ENCODE results near the gene PIRT.

DNA sequence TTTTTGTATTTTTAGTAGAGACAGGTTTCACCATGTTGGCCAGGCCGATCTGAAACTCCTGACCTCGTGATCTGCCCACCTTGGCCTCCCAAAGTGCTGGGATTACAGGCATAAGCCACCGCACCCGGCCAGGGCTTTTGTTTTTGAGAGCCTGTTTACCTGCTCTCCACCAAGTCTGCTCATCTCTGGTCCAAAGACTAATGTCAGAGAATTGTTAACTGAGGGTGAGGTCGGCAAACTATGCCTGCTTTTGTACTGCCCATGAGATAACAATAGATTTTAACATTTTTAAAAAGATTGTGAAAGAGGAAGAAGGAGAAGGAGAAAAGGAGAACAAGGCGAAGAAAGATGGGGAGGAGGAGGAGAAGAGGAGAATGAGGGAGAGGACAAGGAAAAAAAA, 60.0 kb downstream of the PIRT start:
- TF ChIP-seq, protein P1, sequence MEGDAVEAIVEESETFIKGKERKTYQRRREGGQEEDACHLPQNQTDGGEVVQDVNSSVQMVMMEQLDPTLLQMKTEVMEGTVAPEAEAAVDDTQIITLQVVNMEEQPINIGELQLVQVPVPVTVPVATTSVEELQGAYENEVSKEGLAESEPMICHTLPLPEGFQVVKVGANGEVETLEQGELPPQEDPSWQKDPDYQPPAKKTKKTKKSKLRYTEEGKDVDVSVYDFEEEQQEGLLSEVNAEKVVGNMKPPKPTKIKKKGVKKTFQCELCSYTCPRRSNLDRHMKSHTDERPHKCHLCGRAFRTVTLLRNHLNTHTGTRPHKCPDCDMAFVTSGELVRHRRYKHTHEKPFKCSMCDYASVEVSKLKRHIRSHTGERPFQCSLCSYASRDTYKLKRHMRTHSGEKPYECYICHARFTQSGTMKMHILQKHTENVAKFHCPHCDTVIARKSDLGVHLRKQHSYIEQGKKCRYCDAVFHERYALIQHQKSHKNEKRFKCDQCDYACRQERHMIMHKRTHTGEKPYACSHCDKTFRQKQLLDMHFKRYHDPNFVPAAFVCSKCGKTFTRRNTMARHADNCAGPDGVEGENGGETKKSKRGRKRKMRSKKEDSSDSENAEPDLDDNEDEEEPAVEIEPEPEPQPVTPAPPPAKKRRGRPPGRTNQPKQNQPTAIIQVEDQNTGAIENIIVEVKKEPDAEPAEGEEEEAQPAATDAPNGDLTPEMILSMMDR (IDR thresholded peaks at IDR 0.05) = no peak
- TF ChIP-seq POLR2A (IDR thresholded peaks at IDR 0.05) = no peak
